HEK293 (cell line): ENCODE measurements around the gene SEC11A.
"Not testable (repeated sequence)": the region's sequence is repeated elsewhere in the genome, so short reads cannot be mapped to it uniquely, and the experiment has no call there.

Experiments used
- CTCF ChIA-PET: fragments of 350-600 bp; formaldehyde crosslinking; extraction: SDS; loops from one replicate; lab custom pipeline; 2021; ENCODE audit warnings: antibody characterized with exemption; lab: Yijun Ruan, JAX
- POLR2A ChIA-PET: fragments of 300-600 bp; formaldehyde crosslinking; extraction: SDS; loops from one replicate; lab custom pipeline; 2020; ENCODE audit warnings: antibody characterized with exemption, inconsistent platforms; lab: Yijun Ruan, JAX
- H3K27ac ChIP-seq: fragments of 200-500 bp; sonication (Bioruptor generic); 2 replicates; pipeline ENCODE4 v1.5.1; 2014; ENCODE audit warnings: low read depth, low read length, control low read depth, inconsistent platforms; ENCODE audit errors: extremely low read depth
- H3K36me3 ChIP-seq, 2 experiments: fragments of 200-500 bp in 1 of 2; sonication (Bioruptor generic) in 1 of 2; 1 replicate in 1 of 2; 2 replicates in 1 of 2; pipeline ENCODE4 v1.5.1; 2014 to 2017; ENCODE audit warnings: inconsistent platforms in 2 of 2, low read length in 2 of 2; ENCODE audit not compliant: control insufficient read depth in 2 of 2, insufficient read depth in 1 of 2
- H3K4me1 ChIP-seq: fragments of 200-500 bp; sonication (Bioruptor generic); 2 replicates; pipeline ENCODE4 v1.5.1; 2014; ENCODE audit warnings: mild to moderate bottlenecking, low read length, inconsistent platforms; ENCODE audit not compliant: control insufficient read depth, insufficient read depth
- H3K4me3 ChIP-seq: 2 replicates; pipeline ENCODE4 v1.5.1; 2011; ENCODE audit warnings: low read depth, mild to moderate bottlenecking, control low read depth, low read length, moderate library complexity
- H3K9me3 ChIP-seq: fragments of 200-500 bp; sonication (Bioruptor generic); 2 replicates; pipeline ENCODE4 v1.5.1; 2014; ENCODE audit warnings: low read depth, low read length, inconsistent platforms; ENCODE audit not compliant: control insufficient read depth, insufficient read depth
- KLF9 ChIP-seq: fragments of 450-650 bp; formaldehyde crosslinking; IDR thresholded peaks from 2 replicates; pipeline ENCODE4 v1.5.1; 2016; ENCODE audit warnings: missing biosample characterization, missing genetic modification characterization, low read depth
- PRDM4 ChIP-seq: fragments of 450-650 bp; formaldehyde crosslinking; IDR thresholded peaks from 2 replicates; pipeline ENCODE4 v1.5.1; 2017; ENCODE audit warnings: missing biosample characterization, missing genetic modification characterization
- TCF7L2 ChIP-seq: IDR thresholded peaks from 2 replicates; pipeline ENCODE4 v1.6.1; 2011; ENCODE audit warnings: low read depth, mild to moderate bottlenecking, inconsistent platforms, low read length, moderate library complexity, borderline replicate concordance
- WT1 ChIP-seq: fragments of 450-650 bp; formaldehyde crosslinking; IDR thresholded peaks from 2 replicates; pipeline ENCODE4 v1.5.1; 2016; ENCODE audit warnings: missing biosample characterization, missing genetic modification characterization
- YY1 ChIP-seq: fragments of 450-650 bp; formaldehyde crosslinking; IDR thresholded peaks from 2 replicates; pipeline ENCODE4 v1.5.1; 2018; ENCODE audit warnings: missing biosample characterization, missing genetic modification characterization
- ZBTB1 ChIP-seq: fragments of 450-650 bp; formaldehyde crosslinking; IDR thresholded peaks from 2 replicates; pipeline ENCODE4 v1.5.1; 2016; ENCODE audit warnings: missing biosample characterization, missing genetic modification characterization
- ZBTB44 ChIP-seq: fragments of 450-650 bp; IDR thresholded peaks from 2 replicates; pipeline ENCODE4 v1.5.1; 2018; ENCODE audit warnings: missing biosample characterization, mild to moderate bottlenecking, missing genetic modification characterization
- ZFHX2 ChIP-seq: fragments of 450-650 bp; formaldehyde crosslinking; conservative IDR thresholded peaks from 2 replicates; pipeline ENCODE4 v1.5.1; 2016; ENCODE audit warnings: missing biosample characterization, missing genetic modification characterization
- ZNF211 ChIP-seq: fragments of 450-650 bp; formaldehyde crosslinking; IDR thresholded peaks from 2 replicates; pipeline ENCODE4 v1.5.1; 2016; ENCODE audit warnings: low read depth, missing biosample characterization, missing genetic modification characterization
- ZNF23 ChIP-seq: fragments of 450-650 bp; formaldehyde crosslinking; IDR thresholded peaks from 2 replicates; pipeline ENCODE4 v1.5.1; 2016; ENCODE audit warnings: missing biosample characterization, missing genetic modification characterization, borderline replicate concordance
- ZNF239 ChIP-seq: fragments of 450-650 bp; formaldehyde crosslinking; IDR thresholded peaks from 2 replicates; pipeline ENCODE4 v1.5.1; 2016; ENCODE audit warnings: missing biosample characterization, missing genetic modification characterization
- ZNF366 ChIP-seq: fragments of 450-650 bp; formaldehyde crosslinking; conservative IDR thresholded peaks from 2 replicates; pipeline ENCODE4 v1.5.1; 2016; ENCODE audit warnings: missing biosample characterization, missing genetic modification characterization
- ZNF514 ChIP-seq: fragments of 450-650 bp; formaldehyde crosslinking; IDR thresholded peaks from 2 replicates; pipeline ENCODE4 v1.5.1; 2016; ENCODE audit warnings: missing biosample characterization, missing genetic modification characterization
- ZNF571 ChIP-seq: fragments of 450-650 bp; formaldehyde crosslinking; IDR thresholded peaks from 2 replicates; pipeline ENCODE4 v1.5.0; 2017; ENCODE audit warnings: missing biosample characterization, missing genetic modification characterization
- ZNF600 ChIP-seq: fragments of 450-650 bp; formaldehyde crosslinking; IDR thresholded peaks from 2 replicates; pipeline ENCODE4 v1.5.1; 2016; ENCODE audit warnings: missing biosample characterization, missing genetic modification characterization
- ZNF660 ChIP-seq: fragments of 450-650 bp; IDR thresholded peaks from 2 replicates; pipeline ENCODE4 v1.5.1; 2018; ENCODE audit warnings: missing biosample characterization, mild to moderate bottlenecking, missing genetic modification characterization
- ZNF707 ChIP-seq: fragments of 450-650 bp; formaldehyde crosslinking; IDR thresholded peaks from 2 replicates; pipeline ENCODE4 v1.5.1; 2016; ENCODE audit warnings: missing biosample characterization, missing genetic modification characterization
- ZNF830 ChIP-seq: fragments of 450-650 bp; IDR thresholded peaks from 2 replicates; pipeline ENCODE4 v1.5.0; 2018; ENCODE audit warnings: missing biosample characterization, missing genetic modification characterization, low read depth, mild to moderate bottlenecking, moderate library complexity
- TF ChIP-seq, protein P1 (sequence below): sonication (generic); formaldehyde crosslinking; IDR thresholded peaks from 2 replicates; pipeline ENCODE4 v1.8.1; 2022; ENCODE audit warnings: mild to moderate bottlenecking, moderate library complexity, missing genetic modification reagents

SEC11A gene

GRCh38 chr15:84737005-84737404 is 21.1 kb upstream of the SEC11A start (continued):
- TF ChIP-seq ZNF707 (tag by site-specific recombination) (no peak), ZNF571 (tag by site-specific recombination) (no peak), ZNF600 (no peak)

- POLR2A ChIA-PET, result interaction anchor here (0.6 to 5.6 kb wide), 3 partner anchors 10 to 98 kb away, joined by 3 to 64 read pairs (median 35); partner anchors contain the start of gene SEC11A
- Histone ChIP-seq H3K36me3 (no peaks in the 10 kb centered on the region; a peak in 1 of 3 replicates), H3K4me1 (no peaks in the 10 kb centered on the region), H3K9me3 (no peaks in the 10 kb centered on the region), H3K27ac (no peak overlapping the region), H3K4me3 (no peak overlapping the region)
- TF ChIP-seq WT1 (tag by site-specific recombination), result no peak
- no peak for TF ChIP-seq ZNF660 (tag by site-specific recombination)
- TF ChIP-seq ZNF830 (tag by site-specific recombination), result no peak
- TF ChIP-seq ZFHX2, result no peak
- TF ChIP-seq TCF7L2, result no peak
- no peak for TF ChIP-seq ZNF23 (tag by site-specific recombination)
- TF ChIP-seq PRDM4 (tag by site-specific recombination), result no peak
- TF ChIP-seq KLF9 (tag by site-specific recombination), result no peak
- TF ChIP-seq ZBTB1 (tag by site-specific recombination), result no peak
- no peak for TF ChIP-seq ZNF239 (tag by site-specific recombination)
- TF ChIP-seq ZNF211 (tag by site-specific recombination), result no peak
- TF ChIP-seq ZNF514 (tag by site-specific recombination), result no peak
- TF ChIP-seq, protein P1, sequence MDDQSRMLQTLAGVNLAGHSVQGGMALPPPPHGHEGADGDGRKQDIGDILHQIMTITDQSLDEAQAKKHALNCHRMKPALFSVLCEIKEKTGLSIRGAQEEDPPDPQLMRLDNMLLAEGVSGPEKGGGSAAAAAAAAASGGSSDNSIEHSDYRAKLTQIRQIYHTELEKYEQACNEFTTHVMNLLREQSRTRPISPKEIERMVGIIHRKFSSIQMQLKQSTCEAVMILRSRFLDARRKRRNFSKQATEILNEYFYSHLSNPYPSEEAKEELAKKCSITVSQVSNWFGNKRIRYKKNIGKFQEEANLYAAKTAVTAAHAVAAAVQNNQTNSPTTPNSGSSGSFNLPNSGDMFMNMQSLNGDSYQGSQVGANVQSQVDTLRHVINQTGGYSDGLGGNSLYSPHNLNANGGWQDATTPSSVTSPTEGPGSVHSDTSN (CRISPR knock-in tag), result no peak
- no peak for TF ChIP-seq ZBTB44 (tag by site-specific recombination)
- no peak for TF ChIP-seq YY1 (tag by site-specific recombination)
- CTCF ChIA-PET, result interaction anchor here (0.6 to 1.4 kb wide), 4 partner anchors 19 to 310 kb away, joined by 3 to 8 read pairs (median 3); no protein-coding TSS in a partner anchor
These were observed 20.4 kb upstream of the SEC11A start for GRCh38 chr15:84736375-84736774.

GRCh38 chr15:84735480-84736061 is 19.6 kb upstream of the SEC11A start:
- ChIA-PET CTCF (interaction anchor here (0.5 to 1.4 kb wide), 6 partner anchors 9 to 311 kb away, joined by 3 to 4 read pairs (median 3); no protein-coding TSS in a partner anchor), POLR2A (interaction anchor here (0.6 to 5.6 kb wide), 9 partner anchors 11 to 105 kb away, joined by 3 to 64 read pairs (median 4); partner anchors contain the start of gene SEC11A)
- TF ChIP-seq ZNF366 (tag by site-specific recombination), result 0 out of 2 replicates have a peak, but pooled peaks have one; percentile 21
- Histone ChIP-seq H3K4me3 (peak overlapping the region; percentile 12; the same call in 1 of the 2 replicates), H3K27ac (peak overlapping the region; percentile 33; the same call in 1 of the 2 replicates)
- H3K9me3 ChIP-seq, H3K4me1 ChIP-seq, H3K36me3 ChIP-seq: not testable (repeated sequence)
